Esophagus squamous epithelium (tissue), 5 donors: ENCODE measurements around the gene NRG3. TPM values are rescaled to one million over a fixed set of nuclear protein-coding genes. Genes with fewer than 3 reads are reported as not detected.

Experiments
- DNase-seq: peaks from one replicate; lab custom pipeline; 2025; lab: John Stamatoyannopoulos, UW
- H3K27ac ChIP-seq, 4 donors: fragments of 200-600 bp; sonication (generic); one replicate each; pipeline ENCODE4 v1.5.1; 2016 to 2019; ENCODE audit warnings: mild to moderate bottlenecking in 1 of 4
- H3K27me3 ChIP-seq, 4 donors: fragments of 200-600 bp; sonication (generic); 1 replicate in 3 of 4; 2 replicates in 1 of 4; pipeline versions ENCODE4 v1.5.1 to v1.6.0; 2017 to 2021; ENCODE audit warnings: antibody characterized with exemption in 1 of 4
- H3K36me3 ChIP-seq, 3 donors: fragments of 200-600 bp; sonication (generic); one replicate each; pipeline ENCODE4 v1.5.1; 2016 to 2019
- H3K4me1 ChIP-seq, 3 donors: fragments of 200-600 bp; sonication (generic); one replicate each; pipeline ENCODE4 v1.5.1; 2017 to 2019
- H3K4me3 ChIP-seq, 4 donors: fragments of 200-600 bp; sonication (generic); 1 replicate in 3 of 4; 2 replicates in 1 of 4; pipeline ENCODE4 v1.5.1; 2016 to 2019; ENCODE audit warnings: mild to moderate bottlenecking in 2 of 4, moderate library complexity in 1 of 4
- H3K9me3 ChIP-seq, 3 donors: fragments of 200-600 bp; sonication (generic); one replicate each; pipeline ENCODE4 v1.5.1; 2016 to 2019
- POLR2A ChIP-seq, 4 donors: fragments of 450-650 bp; IDR thresholded peaks; one replicate each; pipeline ENCODE4 v1.6.1; 2017; ENCODE audit warnings: antibody characterized with exemption in 4 of 4, mild to moderate bottlenecking in 4 of 4, moderate library complexity in 3 of 4
- WGBS, 2 donors: methylation state at CpG; one replicate each; pipeline ENCODE4 v1.1.5; 2018; 5-methylcytosine and 5-hydroxymethylcytosine counted together
- intact Hi-C: fragments of 100-400 bp; cut with DNase I; formaldehyde crosslinking; loops from one replicate; pipeline ENCODE4 v1.15.0; 2022
- total RNA-seq, 4 donors: library from RNA; depleted of rRNA; stranded (reverse); fragments of >200 nt; gene quantifications; one replicate each; pipeline ENCODE4 v1.1.0, GENCODE V29; 2016
- TF ChIP-seq, protein P1 (sequence below), 6 experiments: fragments of 450-650 bp in 4 of 6; fragments of 200-600 bp in 2 of 6; sonication (generic) in 2 of 6; IDR thresholded peaks; one replicate each; pipeline ENCODE4 v1.5.1; 2016 to 2019; ENCODE audit warnings: antibody characterized with exemption in 6 of 6, mild to moderate bottlenecking in 4 of 6, moderate library complexity in 4 of 6
- donor health status: DM: yes; HTN: yes; CAD: no.

Gene NRG3
- total RNA-seq, 4 donors from 2014 or later, result 0.19 TPM; not detected in 3

DNA sequence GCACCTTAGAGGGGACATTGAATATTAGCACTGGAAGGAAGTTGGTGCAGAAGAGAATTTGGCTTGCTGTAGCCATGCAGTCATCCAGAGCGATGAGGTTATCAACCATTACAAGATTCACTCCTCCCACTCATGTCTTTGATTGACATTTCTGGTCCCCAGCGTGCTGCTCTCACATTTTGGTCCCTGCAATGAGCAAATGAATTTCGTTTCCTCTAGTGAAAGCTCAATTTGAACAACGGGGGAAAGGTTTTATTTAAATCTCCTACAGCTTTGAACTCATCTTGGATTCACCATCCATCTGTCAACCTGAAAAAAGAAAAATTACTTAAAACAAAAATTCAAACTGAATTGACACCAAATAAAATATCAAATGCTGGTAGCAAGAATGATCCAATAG is 975.2 kb downstream of the NRG3 start:
- WGBS, 2 donors, result 55 to 64% methylated on average over 4 of the region's 4 CpGs
- no peaks in the 10 kb centered on the region for H3K9me3 ChIP-seq
- H3K36me3 ChIP-seq, result no peaks in the 10 kb centered on the region
- DNase-seq, result no peak
- H3K4me1 ChIP-seq, result no peaks in the 10 kb centered on the region
- H3K27me3 ChIP-seq, result no peaks in the 10 kb centered on the region
- TF ChIP-seq, protein P1, sequence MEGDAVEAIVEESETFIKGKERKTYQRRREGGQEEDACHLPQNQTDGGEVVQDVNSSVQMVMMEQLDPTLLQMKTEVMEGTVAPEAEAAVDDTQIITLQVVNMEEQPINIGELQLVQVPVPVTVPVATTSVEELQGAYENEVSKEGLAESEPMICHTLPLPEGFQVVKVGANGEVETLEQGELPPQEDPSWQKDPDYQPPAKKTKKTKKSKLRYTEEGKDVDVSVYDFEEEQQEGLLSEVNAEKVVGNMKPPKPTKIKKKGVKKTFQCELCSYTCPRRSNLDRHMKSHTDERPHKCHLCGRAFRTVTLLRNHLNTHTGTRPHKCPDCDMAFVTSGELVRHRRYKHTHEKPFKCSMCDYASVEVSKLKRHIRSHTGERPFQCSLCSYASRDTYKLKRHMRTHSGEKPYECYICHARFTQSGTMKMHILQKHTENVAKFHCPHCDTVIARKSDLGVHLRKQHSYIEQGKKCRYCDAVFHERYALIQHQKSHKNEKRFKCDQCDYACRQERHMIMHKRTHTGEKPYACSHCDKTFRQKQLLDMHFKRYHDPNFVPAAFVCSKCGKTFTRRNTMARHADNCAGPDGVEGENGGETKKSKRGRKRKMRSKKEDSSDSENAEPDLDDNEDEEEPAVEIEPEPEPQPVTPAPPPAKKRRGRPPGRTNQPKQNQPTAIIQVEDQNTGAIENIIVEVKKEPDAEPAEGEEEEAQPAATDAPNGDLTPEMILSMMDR (IDR thresholded peaks at IDR 0.05), result no peak
- TF ChIP-seq POLR2A (IDR thresholded peaks at IDR 0.05), result no peak
- no peak overlapping the region for H3K4me3 ChIP-seq
- intact Hi-C loops, result no loop called here
- H3K27ac ChIP-seq, result no peak overlapping the region

DNA sequence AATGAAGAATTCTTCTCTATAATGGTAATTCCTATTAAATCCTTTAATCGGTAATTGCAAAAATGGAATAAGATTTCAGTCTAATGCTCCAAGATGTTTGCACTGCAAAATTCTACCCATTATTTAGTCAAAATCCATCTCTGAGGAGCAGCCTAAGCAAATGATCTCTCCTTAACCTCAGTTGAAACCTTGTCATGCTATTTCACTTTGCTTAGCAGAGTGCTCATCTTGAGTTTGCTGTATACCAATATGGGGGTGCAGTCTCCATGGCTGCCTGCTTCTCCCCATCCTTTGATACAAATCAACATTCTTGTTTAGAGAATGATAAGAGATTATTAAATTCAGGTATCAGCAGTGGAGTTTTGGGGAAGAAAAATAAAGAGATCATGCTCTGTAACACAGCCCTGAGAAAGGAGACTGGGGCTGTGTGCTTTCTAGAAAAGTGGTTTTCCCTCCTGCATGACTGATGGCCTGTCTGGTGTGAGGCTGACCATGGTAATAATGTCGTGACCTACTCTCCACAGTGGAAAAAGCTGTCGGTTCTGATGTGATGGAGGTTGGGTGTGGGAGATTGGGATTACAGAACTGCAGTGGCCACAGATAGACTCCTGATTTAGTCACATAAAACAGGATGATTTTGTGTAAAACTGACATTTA is 982.1 kb downstream of the NRG3 start:
- H3K36me3 ChIP-seq, result no peaks in the 10 kb centered on the region
- H3K4me3 ChIP-seq, result no peak overlapping the region
- TF ChIP-seq, protein P1 (IDR thresholded peaks at IDR 0.05), result no peak
- no peak for TF ChIP-seq POLR2A (IDR thresholded peaks at IDR 0.05)
- no peak for DNase-seq
- H3K4me1 ChIP-seq, result no peaks in the 10 kb centered on the region
- no peaks in the 10 kb centered on the region for H3K9me3 ChIP-seq
- H3K27me3 ChIP-seq, result no peaks in the 10 kb centered on the region
- intact Hi-C loops, result no loop called here
- H3K27ac ChIP-seq, result no peak overlapping the region
- 60 to 62% methylated on average over 3 of the region's 3 CpGs for WGBS, 2 donors

DNA sequence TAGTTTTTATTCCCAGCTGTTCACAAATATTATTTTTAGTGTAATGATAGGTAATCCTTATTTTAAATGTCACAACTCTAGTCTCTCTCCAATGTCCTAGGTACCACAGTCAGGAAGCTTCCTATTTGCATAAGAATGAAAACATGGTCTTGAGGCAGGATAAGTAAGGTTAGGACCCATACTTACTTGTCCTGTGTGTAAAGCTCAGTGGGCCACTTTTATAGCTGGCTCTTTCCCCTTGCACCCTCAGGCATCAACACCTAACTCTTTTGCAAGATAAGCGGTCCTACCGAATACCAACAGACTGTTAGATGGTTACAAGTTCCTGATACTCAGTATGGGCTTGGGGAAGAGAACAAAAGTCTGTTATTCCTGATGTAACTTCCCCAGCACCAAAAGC is 986.9 kb downstream of the NRG3 start:
- Histone ChIP-seq H3K9me3 (no peaks in the 10 kb centered on the region), H3K27ac (no peak overlapping the region), H3K36me3 (no peaks in the 10 kb centered on the region), H3K27me3 (no peaks in the 10 kb centered on the region), H3K4me1 (no peaks in the 10 kb centered on the region), H3K4me3 (no peak overlapping the region)
- DNase-seq, result no peak
- intact Hi-C loops, result no loop called here
- 71 to 92% methylated on average over 2 of the region's 2 CpGs for WGBS, 2 donors
- TF ChIP-seq POLR2A (IDR thresholded peaks at IDR 0.05), result no peak
- TF ChIP-seq, protein P1 (IDR thresholded peaks at IDR 0.05), result no peak

DNA sequence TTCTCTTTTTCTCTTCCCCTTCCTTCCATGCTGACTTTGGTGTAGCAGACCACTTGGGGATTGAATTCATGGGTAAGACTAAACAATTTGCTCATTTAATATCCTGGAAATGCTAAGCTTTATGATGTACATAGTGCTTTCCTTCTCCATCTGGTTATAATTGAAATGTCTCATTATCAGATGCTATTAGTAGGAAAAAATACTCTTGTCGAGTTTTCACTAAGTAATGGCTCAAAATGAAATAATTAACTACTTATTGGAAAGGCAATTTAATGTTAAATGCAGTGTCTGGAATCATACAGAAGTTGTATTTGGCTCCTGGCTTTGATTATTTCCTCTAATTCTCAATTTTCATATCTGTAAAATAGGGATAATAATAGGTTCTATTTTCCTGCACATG is 990.4 kb downstream of the NRG3 start:
- H3K4me1 ChIP-seq, result no peaks in the 10 kb centered on the region
- H3K36me3 ChIP-seq, result no peaks in the 10 kb centered on the region
- intact Hi-C loops, result no loop called here
- TF ChIP-seq, protein P1 (IDR thresholded peaks at IDR 0.05), result no peak
- no peak for TF ChIP-seq POLR2A (IDR thresholded peaks at IDR 0.05)
- H3K27ac ChIP-seq, result no peak overlapping the region
- H3K4me3 ChIP-seq, result no peak overlapping the region
- DNase-seq, result no peak
- no peaks in the 10 kb centered on the region for H3K9me3 ChIP-seq
- no peaks in the 10 kb centered on the region for H3K27me3 ChIP-seq
- 40 to 43% methylated on average over 1 of the region's 1 CpG for WGBS, 2 donors

DNA sequence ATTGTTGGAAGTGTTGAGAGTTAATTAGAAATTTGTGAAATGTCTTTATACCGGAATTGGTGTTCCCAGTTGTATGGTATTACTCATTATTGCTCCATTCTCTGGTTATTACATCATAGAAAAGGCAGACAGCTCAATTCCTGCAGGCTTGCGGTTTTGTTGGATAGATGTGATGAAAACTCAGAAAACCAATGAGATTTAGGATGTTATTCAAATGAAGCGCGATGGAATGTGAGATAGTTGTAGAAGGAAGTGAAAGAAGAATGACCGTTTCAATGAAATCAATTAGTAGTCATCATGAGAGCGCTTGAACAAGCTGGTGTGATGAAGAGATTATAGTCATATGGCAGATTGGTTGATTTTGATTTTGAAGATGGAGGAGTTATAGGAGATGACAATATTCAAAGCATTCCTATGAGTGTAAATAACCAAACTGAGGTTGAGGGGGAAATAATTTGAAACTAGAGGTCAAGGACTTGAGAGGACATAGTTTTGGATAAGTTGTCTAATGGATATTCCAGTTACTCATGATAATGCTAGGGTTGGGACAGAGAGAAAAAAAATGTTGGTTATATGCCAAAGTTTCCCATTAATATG is 991.5 kb downstream of the NRG3 start:
- Histone ChIP-seq H3K4me3 (no peak overlapping the region), H3K36me3 (no peaks in the 10 kb centered on the region)
- TF ChIP-seq, protein P1 (IDR thresholded peaks at IDR 0.05), result no peak
- no peak for TF ChIP-seq POLR2A (IDR thresholded peaks at IDR 0.05)

More for the DNA sequence above, 991.5 kb downstream of the NRG3 start:
- H3K27me3 ChIP-seq, result no peaks in the 10 kb centered on the region
- no peak for DNase-seq
- no peaks in the 10 kb centered on the region for H3K4me1 ChIP-seq
- H3K9me3 ChIP-seq, result no peaks in the 10 kb centered on the region
- WGBS, 2 donors, result 60 to 74% methylated on average over 6 of the region's 6 CpGs
- H3K27ac ChIP-seq, result no peak overlapping the region
- intact Hi-C loops, result no loop called here
